ENCODE results near the gene HS6ST1. TPM values are rescaled to one million over a fixed set of nuclear protein-coding genes. Genes with fewer than 3 reads are reported as not detected.

The HS6ST1 gene
- total RNA-seq, 2 donors from 2014 or later: 25.4 to 44.8 TPM

- Histone ChIP-seq H3K27ac (peak overlapping the region in 1 of 4 donors; percentile 17), H3K4me3 (no peak overlapping the region), H3K4me1 (peaks cover 32% of the 10 kb centered on the region), H3K27me3 (no peaks in the 10 kb centered on the region), H3K9me3 (no peaks in the 10 kb centered on the region), H3K36me3 (replicated peaks in 1 of 2; ENCODE audit: insufficient read depth in 1 of 2, low read depth in 2 of 2) (peaks cover 0 to 3% of the 10 kb centered on the region in 2 donors)
- intact Hi-C loops (cut with DNase I): no loop called here
- ATAC-seq: no peak
- TF ChIP-seq CTCF (IDR thresholded peaks at IDR 0.05) (no peak), POLR2A (IDR thresholded peaks at IDR 0.05) (no peak)
- DNase-seq: peak in 2 of 4 donors; percentile 8 to 10
- WGBS, 2 donors: 78 to 89% methylated on average over 3 to 12 of the region's 12 CpGs
These were observed 38.4 kb downstream of the HS6ST1 start for GRCh38 chr2:128280158-128280871.

GRCh38 chr2:128279786-128280157 lies 38.9 kb downstream of the HS6ST1 start:
- Histone ChIP-seq H3K27me3 (no peaks in the 10 kb centered on the region), H3K27ac (no peak overlapping the region)
- 77% methylated on average over 3 to 11 of the region's 11 CpGs for WGBS, 2 donors

GRCh38 chr2:128279009-128279408 lies 39.7 kb downstream of the HS6ST1 start:
- peaks cover 0 to 3% of the 10 kb centered on the region in 2 donors for H3K36me3 ChIP-seq (replicated peaks in 1 of 2; ENCODE audit: insufficient read depth in 1 of 2, low read depth in 2 of 2)
- no peak overlapping the region for H3K4me3 ChIP-seq
- WGBS, 2 donors: 92 to 93% methylated on average over 7 of the region's 7 CpGs
- ATAC-seq: no peak
- TF ChIP-seq CTCF (IDR thresholded peaks at IDR 0.05) (no peak), POLR2A (IDR thresholded peaks at IDR 0.05) (no peak)
- intact Hi-C loops (cut with DNase I): no loop called here
- no peak overlapping the region for H3K27ac ChIP-seq
- peak in 1 of 4 donors; percentile 3 for DNase-seq
- peaks cover 29% of the 10 kb centered on the region for H3K4me1 ChIP-seq
- H3K27me3 ChIP-seq: no peaks in the 10 kb centered on the region
- no peaks in the 10 kb centered on the region for H3K9me3 ChIP-seq

More at GRCh38 chr2:128279786-128280157, 38.9 kb downstream of the HS6ST1 start:
- no peaks in the 10 kb centered on the region for H3K9me3 ChIP-seq
- ATAC-seq: no peak
- no peak for TF ChIP-seq POLR2A (IDR thresholded peaks at IDR 0.05)
- TF ChIP-seq CTCF (IDR thresholded peaks at IDR 0.05): no peak
- intact Hi-C loops (cut with DNase I): no loop called here
- peak in 2 of 4 donors; percentile 7 to 10 for DNase-seq
- peaks cover 0 to 3% of the 10 kb centered on the region in 2 donors for H3K36me3 ChIP-seq (replicated peaks in 1 of 2; ENCODE audit: insufficient read depth in 1 of 2, low read depth in 2 of 2)
- peaks cover 32% of the 10 kb centered on the region for H3K4me1 ChIP-seq
- H3K4me3 ChIP-seq: no peak overlapping the region

- peaks cover 25% of the 10 kb centered on the region for H3K4me1 ChIP-seq
- peaks cover 0 to 3% of the 10 kb centered on the region in 2 donors for H3K36me3 ChIP-seq (replicated peaks in 1 of 2; ENCODE audit: insufficient read depth in 1 of 2, low read depth in 2 of 2)
- intact Hi-C loops (cut with DNase I): no loop called here
- no peaks in the 10 kb centered on the region for H3K9me3 ChIP-seq
- ATAC-seq (no peak), DNase-seq (peak in 1 of 4 donors; percentile 5)
- TF ChIP-seq CTCF (IDR thresholded peaks at IDR 0.05) (no peak), POLR2A (IDR thresholded peaks at IDR 0.05) (no peak)
- H3K27ac ChIP-seq: no peak overlapping the region
- no peak overlapping the region for H3K4me3 ChIP-seq
- no peaks in the 10 kb centered on the region for H3K27me3 ChIP-seq
- 82 to 87% methylated on average over 13 to 14 of the region's 14 CpGs for WGBS, 2 donors
These were observed 40.5 kb downstream of the HS6ST1 start for GRCh38 chr2:128277961-128278681.
